ENCODE results near the gene KATNA1.

The KATNA1 gene

DNA sequence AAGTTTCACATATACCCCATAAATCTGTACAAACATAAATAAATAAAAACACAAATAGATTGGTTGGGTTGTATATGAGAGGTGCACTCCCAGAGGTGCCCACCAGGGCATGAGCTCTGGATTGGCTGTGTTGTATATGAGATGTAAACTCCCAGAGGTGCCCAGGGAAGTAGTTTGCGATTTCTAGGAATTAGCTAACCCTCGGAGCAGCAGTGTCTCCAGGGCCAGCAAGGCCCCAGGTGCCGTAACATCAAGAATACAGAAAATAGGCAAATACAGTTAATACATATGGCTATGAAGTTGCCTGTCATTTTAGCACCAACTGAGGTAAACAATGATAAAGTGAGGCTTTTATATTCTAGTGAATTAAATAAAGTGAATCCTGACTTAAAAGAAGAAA lies 87.8 kb downstream of the KATNA1 start:
- Histone ChIP-seq H3K9ac (ENCODE audit: low read depth, low read length, poor library complexity, severe bottlenecking) (no peak overlapping the region), H3F3A (ENCODE audit: low read depth) (no peaks in the 10 kb centered on the region), H3K36me3 (ENCODE audit: insufficient read depth, low read length) (no peaks in the 10 kb centered on the region), H3K79me2 (ENCODE audit: insufficient read depth, low read length) (no peaks in the 10 kb centered on the region), H2AFZ (ENCODE audit: low read length) (no peak overlapping the region; the same call in 1 of the 2 replicates), H3K4me1 (ENCODE audit: insufficient read depth, low read length, poor library complexity, severe bottlenecking) (peaks cover 11% of the 10 kb centered on the region), H4K20me1 (ENCODE audit: insufficient read depth, low read length, poor library complexity, severe bottlenecking) (no peaks in the 10 kb centered on the region), H3K4me3 (ENCODE audit: low read length, poor library complexity, severe bottlenecking) (no peak overlapping the region), H3K9me2 (replicated peaks; ENCODE audit: low read depth, low read length) (no peaks in the 10 kb centered on the region), H3K27me3 (ENCODE audit: insufficient read depth, low read length, poor library complexity, severe bottlenecking) (no peaks in the 10 kb centered on the region), H3K9me3 (ENCODE audit: insufficient read depth, low read depth, low read length) (no peaks in the 10 kb centered on the region), H3K4me2 (ENCODE audit: low read depth, low read length, poor library complexity, severe bottlenecking) (no peak overlapping the region)
- no peak for TF ChIP-seq EZH2phosphoT487 (IDR thresholded peaks at IDR 0.05; ENCODE audit: borderline replicate concordance)
- TF ChIP-seq CTCF (conservative IDR thresholded peaks at IDR 0.05; ENCODE audit: low read length), result peak; percentile 67

DNA sequence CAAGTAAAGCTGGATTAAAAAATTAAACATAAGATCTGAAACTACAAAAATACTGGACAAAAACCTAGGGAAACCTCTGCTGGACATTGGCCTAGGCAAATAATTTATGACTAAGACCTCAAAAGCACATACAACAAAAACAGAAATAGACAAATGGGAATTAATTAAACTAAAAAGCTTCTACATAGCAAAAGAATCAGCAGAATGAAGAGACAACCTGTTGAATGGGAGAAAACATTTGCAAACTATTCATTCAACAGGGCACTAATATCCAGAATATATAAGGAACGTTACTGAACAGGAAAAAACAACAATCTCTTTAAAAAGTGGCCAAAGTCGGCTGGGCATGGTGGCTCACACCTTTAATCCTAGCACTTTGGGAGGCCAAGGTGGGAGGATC lies 89.1 kb downstream of the KATNA1 start:
- Histone ChIP-seq H3K9me2 (replicated peaks; ENCODE audit: low read depth, low read length) (no peaks in the 10 kb centered on the region), H2AFZ (ENCODE audit: low read length) (no peak overlapping the region), H4K20me1 (ENCODE audit: insufficient read depth, low read length, poor library complexity, severe bottlenecking) (no peaks in the 10 kb centered on the region), H3K4me3 (ENCODE audit: low read length, poor library complexity, severe bottlenecking) (no peak overlapping the region), H3K9me3 (ENCODE audit: insufficient read depth, low read depth, low read length) (no peaks in the 10 kb centered on the region), H3K79me2 (ENCODE audit: insufficient read depth, low read length) (no peaks in the 10 kb centered on the region), H3F3A (ENCODE audit: low read depth) (no peaks in the 10 kb centered on the region), H3K27me3 (ENCODE audit: insufficient read depth, low read length, poor library complexity, severe bottlenecking) (no peaks in the 10 kb centered on the region), H3K4me1 (ENCODE audit: insufficient read depth, low read length, poor library complexity, severe bottlenecking) (peaks cover 2% of the 10 kb centered on the region), H3K36me3 (ENCODE audit: insufficient read depth, low read length) (no peaks in the 10 kb centered on the region), H3K4me2 (ENCODE audit: low read depth, low read length, poor library complexity, severe bottlenecking) (no peak overlapping the region), H3K9ac (ENCODE audit: low read depth, low read length, poor library complexity, severe bottlenecking) (no peak overlapping the region)
- no peak for TF ChIP-seq EZH2phosphoT487 (IDR thresholded peaks at IDR 0.05; ENCODE audit: borderline replicate concordance)

DNA sequence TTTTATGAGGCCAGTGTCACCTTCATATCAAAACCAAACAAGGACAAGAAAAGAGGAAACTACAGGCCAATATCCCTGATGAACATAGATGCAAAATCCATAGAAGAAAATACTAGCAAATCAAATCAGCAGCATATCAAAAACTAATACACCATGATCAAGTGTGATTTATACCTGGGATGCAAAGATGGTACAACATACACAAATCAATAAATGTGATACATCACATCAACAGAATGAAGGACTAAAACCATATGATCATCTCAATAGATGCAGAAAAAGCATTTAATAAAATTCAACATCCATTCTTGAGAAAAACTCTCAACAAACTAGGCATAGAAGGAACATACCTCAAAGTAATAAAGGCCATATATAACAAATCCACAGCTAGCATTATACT lies 90.5 kb downstream of the KATNA1 start:
- H3F3A ChIP-seq (ENCODE audit: low read depth), result no peaks in the 10 kb centered on the region
- H4K20me1 ChIP-seq (ENCODE audit: insufficient read depth, low read length, poor library complexity, severe bottlenecking), result no peaks in the 10 kb centered on the region
- H3K9me3 ChIP-seq (ENCODE audit: insufficient read depth, low read depth, low read length), result no peaks in the 10 kb centered on the region
- TF ChIP-seq EZH2phosphoT487 (IDR thresholded peaks at IDR 0.05; ENCODE audit: borderline replicate concordance), result no peak
- no peak overlapping the region for H3K4me3 ChIP-seq (ENCODE audit: low read length, poor library complexity, severe bottlenecking)
- no peak overlapping the region for H3K9ac ChIP-seq (ENCODE audit: low read depth, low read length, poor library complexity, severe bottlenecking)
- no peaks in the 10 kb centered on the region for H3K9me2 ChIP-seq (replicated peaks; ENCODE audit: low read depth, low read length)
- H3K4me1 ChIP-seq (ENCODE audit: insufficient read depth, low read length, poor library complexity, severe bottlenecking), result no peaks in the 10 kb centered on the region
- H3K27me3 ChIP-seq (ENCODE audit: insufficient read depth, low read length, poor library complexity, severe bottlenecking), result no peaks in the 10 kb centered on the region
- no peaks in the 10 kb centered on the region for H3K36me3 ChIP-seq (ENCODE audit: insufficient read depth, low read length)
- no peaks in the 10 kb centered on the region for H3K79me2 ChIP-seq (ENCODE audit: insufficient read depth, low read length)
- no peak overlapping the region for H3K4me2 ChIP-seq (ENCODE audit: low read depth, low read length, poor library complexity, severe bottlenecking)
- no peak overlapping the region for H2AFZ ChIP-seq (ENCODE audit: low read length)

- no peaks in the 10 kb centered on the region for H3K9me2 ChIP-seq (replicated peaks; ENCODE audit: low read depth, low read length)
- H3K9me3 ChIP-seq (ENCODE audit: insufficient read depth, low read depth, low read length), result no peaks in the 10 kb centered on the region
- H3K27me3 ChIP-seq (ENCODE audit: insufficient read depth, low read length, poor library complexity, severe bottlenecking), result no peaks in the 10 kb centered on the region
- no peak overlapping the region for H2AFZ ChIP-seq (ENCODE audit: low read length)
- H3K9ac ChIP-seq (ENCODE audit: low read depth, low read length, poor library complexity, severe bottlenecking), result no peak overlapping the region
- H3F3A ChIP-seq (ENCODE audit: low read depth), result no peaks in the 10 kb centered on the region
- H4K20me1 ChIP-seq (ENCODE audit: insufficient read depth, low read length, poor library complexity, severe bottlenecking), result no peaks in the 10 kb centered on the region
- no peak overlapping the region for H3K4me3 ChIP-seq (ENCODE audit: low read length, poor library complexity, severe bottlenecking)
- no peaks in the 10 kb centered on the region for H3K79me2 ChIP-seq (ENCODE audit: insufficient read depth, low read length)
- no peaks in the 10 kb centered on the region for H3K4me1 ChIP-seq (ENCODE audit: insufficient read depth, low read length, poor library complexity, severe bottlenecking)
- TF ChIP-seq CTCF (conservative IDR thresholded peaks at IDR 0.05; ENCODE audit: low read length) (no peak), EZH2phosphoT487 (IDR thresholded peaks at IDR 0.05; ENCODE audit: borderline replicate concordance) (no peak)
- H3K4me2 ChIP-seq (ENCODE audit: low read depth, low read length, poor library complexity, severe bottlenecking), result no peak overlapping the region
- no peaks in the 10 kb centered on the region for H3K36me3 ChIP-seq (ENCODE audit: insufficient read depth, low read length)
Observed at GRCh38 chr6:149551920-149552319, 96.6 kb downstream of the KATNA1 start.
